Measurements from ENCODE around the gene COX8A. TPM values are rescaled to one million over a fixed set of nuclear protein-coding genes. Genes with fewer than 3 reads are reported as not detected.

The COX8A gene
- polyA plus RNA-seq, 1 experiment, result 200 TPM

DNA sequence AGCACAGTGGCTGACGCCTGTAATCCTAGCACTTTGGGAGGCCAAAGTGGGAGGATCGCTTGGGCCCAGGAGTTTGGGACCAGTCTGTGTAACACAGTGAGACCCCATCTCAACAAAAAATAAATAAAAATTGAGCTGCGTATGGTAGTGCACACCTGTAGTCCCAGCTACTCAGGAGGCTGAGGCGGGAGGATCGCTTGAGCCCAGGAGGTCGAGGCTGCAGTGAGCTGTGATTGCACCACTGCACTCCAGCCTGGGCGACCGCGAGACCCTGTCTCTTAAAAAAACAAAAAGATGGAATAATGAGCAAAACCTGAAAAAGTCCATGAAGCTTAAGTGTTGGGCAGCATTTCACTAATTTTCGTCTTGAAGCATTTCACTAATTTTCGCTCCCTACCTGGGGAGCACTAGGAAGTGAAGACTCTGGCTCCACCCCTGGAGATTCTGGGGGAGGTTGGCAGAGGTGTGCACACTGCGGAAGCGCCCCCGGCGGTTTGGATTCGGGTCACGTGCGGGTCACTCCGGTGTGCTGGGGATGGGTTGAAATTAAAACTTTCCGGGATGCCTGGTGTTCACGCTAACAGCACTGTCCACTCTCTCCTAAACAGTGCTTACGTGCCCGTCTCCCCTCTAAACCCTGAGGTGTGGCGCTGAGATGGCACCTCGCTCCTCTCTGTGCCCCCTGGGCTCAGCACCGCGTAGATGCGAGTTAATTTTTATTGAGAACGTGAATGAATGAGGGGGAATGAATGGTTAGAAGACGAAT is 36.5 kb upstream of the COX8A start:
- H3K27me3 ChIP-seq (ENCODE audit: control insufficient read depth, insufficient read depth, low read length), result no peaks in the 10 kb centered on the region
- TF ChIP-seq, protein P1, sequence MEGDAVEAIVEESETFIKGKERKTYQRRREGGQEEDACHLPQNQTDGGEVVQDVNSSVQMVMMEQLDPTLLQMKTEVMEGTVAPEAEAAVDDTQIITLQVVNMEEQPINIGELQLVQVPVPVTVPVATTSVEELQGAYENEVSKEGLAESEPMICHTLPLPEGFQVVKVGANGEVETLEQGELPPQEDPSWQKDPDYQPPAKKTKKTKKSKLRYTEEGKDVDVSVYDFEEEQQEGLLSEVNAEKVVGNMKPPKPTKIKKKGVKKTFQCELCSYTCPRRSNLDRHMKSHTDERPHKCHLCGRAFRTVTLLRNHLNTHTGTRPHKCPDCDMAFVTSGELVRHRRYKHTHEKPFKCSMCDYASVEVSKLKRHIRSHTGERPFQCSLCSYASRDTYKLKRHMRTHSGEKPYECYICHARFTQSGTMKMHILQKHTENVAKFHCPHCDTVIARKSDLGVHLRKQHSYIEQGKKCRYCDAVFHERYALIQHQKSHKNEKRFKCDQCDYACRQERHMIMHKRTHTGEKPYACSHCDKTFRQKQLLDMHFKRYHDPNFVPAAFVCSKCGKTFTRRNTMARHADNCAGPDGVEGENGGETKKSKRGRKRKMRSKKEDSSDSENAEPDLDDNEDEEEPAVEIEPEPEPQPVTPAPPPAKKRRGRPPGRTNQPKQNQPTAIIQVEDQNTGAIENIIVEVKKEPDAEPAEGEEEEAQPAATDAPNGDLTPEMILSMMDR (IDR thresholded peaks at IDR 0.05; ENCODE audit: low read depth, low read length), result no peak
- DNase-seq (ENCODE audit: low read depth, low spot score), result no peak
- H3K4me3 ChIP-seq (ENCODE audit: low read depth, low read length), result peak overlapping the region; percentile 94
- ChIA-PET POLR2A (interaction anchor here (0.6 to 1.6 kb wide), 2 partner anchors 99 to 1284 kb away, joined by 3 to 4 read pairs; no protein-coding TSS in a partner anchor), CTCF (interaction anchor here (1.1 kb wide), 1 partner anchor 37 kb away, joined by 3 read pairs; no protein-coding TSS in a partner anchor)
- no peaks in the 10 kb centered on the region; the same call in 1 of the 2 replicates for H3K9me3 ChIP-seq (ENCODE audit: control insufficient read depth, insufficient read depth, low read length)
- peak overlapping the region; percentile 33 for H3K27ac ChIP-seq (ENCODE audit: low read depth, low read length)

DNA sequence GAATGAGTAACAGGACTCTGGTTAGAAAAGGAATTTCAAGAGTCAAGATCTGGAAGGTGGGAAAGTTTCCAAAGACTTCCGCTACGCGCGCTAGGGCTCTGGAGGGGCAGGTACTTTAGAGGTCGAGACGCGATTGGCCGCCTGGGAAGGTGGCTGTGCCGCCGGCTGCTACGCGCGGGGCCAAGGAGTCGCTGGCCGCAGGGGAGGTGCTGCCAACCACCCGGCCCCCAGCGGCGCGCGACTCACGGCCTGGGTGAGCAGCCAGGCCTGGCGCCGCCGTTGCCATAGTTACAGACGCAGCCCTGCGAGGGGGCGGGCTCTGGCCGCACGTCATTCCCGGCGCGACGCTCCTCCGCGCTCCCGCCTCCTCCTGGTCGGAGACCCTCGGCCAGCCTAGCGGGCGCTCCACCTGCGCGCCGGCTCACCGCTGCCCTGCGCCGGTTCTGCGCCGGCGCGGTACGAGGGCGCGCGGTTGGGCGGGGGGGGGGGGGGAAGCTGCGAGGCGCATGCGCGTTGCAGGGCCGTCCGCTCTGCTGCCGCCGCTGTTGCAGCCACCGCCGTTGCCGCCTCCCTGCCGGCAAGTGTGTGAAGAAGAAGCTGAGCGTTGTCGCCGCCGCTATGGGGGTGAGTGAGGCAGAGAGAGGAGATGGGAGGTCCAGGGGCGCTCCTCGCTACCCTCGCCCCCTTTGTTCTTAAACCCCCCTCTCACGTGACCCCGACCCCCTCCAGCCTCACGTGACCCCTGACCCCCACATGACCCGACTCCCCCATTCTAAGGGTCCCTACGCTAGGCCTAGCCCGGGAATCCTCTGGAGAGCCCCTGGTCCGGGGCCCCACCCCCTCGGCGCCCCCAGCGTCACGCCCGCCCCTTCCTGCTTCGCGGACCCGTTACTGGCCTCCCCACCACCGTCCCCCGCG is 35.7 kb upstream of the COX8A start, which contains the start of gene NAA40:
NAA40 (plus strand) TSS at position 524 of the 918 bp plus-strand sequence; CDS start at position 619, 95 bp downstream.
- ChIA-PET POLR2A (interaction anchor here (0.6 kb wide), 1 partner anchor 1285 kb away, joined by 4 read pairs; no protein-coding TSS in a partner anchor), CTCF (interaction anchor here (1.0 to 1.1 kb wide), 2 partner anchors 38 to 101 kb away, joined by 3 read pairs; no protein-coding TSS in a partner anchor)
- Histone ChIP-seq H3K4me3 (ENCODE audit: low read depth, low read length) (peak within 1 kb of the TSS; percentile 94), H3K27ac (ENCODE audit: low read depth, low read length) (peak within 1 kb of the TSS; percentile 33), H3K27me3 (ENCODE audit: control insufficient read depth, insufficient read depth, low read length) (no peaks in the 10 kb centered on the region), H3K9me3 (ENCODE audit: control insufficient read depth, insufficient read depth, low read length) (no peaks in the 10 kb centered on the region; the same call in 1 of the 2 replicates)
- DNase-seq (ENCODE audit: low read depth, low spot score), result peak; percentile 90
- TF ChIP-seq, protein P1 (IDR thresholded peaks at IDR 0.05; ENCODE audit: low read depth, low read length), result no peak

DNA sequence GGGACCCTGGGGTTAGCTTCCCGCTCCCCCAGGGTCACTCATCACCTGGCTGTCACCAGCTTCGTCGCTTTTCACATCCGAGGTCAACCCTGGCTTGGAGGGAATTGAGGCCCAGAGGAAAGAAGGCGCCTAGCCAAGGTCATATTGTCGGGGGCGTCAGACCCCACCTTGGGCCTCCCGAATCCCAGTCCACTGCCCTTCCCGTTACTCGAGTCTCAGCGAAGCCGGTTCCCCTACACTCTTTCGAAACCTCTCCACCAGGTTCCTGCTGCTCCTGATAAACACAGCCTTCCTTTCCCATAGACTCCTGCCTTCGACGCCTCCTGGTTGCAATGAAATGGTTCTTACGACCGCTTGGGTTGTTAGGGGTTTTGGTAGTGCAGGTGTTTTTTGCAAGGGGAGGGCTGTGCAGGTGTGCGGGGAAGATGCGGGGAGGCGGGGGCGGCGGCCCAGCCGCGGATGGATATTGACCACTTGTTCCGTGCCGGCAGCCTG is 35.0 kb upstream of the COX8A start:
- DNase-seq (ENCODE audit: low read depth, low spot score), result no peak
- POLR2A ChIA-PET, result no interaction called here
- Histone ChIP-seq H3K4me3 (ENCODE audit: low read depth, low read length) (peak overlapping the region; percentile 94), H3K9me3 (ENCODE audit: control insufficient read depth, insufficient read depth, low read length) (no peaks in the 10 kb centered on the region; the same call in 1 of the 2 replicates), H3K27ac (ENCODE audit: low read depth, low read length) (no peak overlapping the region), H3K27me3 (ENCODE audit: control insufficient read depth, insufficient read depth, low read length) (no peaks in the 10 kb centered on the region)
- CTCF ChIA-PET, result interaction anchor here (1.0 kb wide), 1 partner anchor 102 kb away, joined by 3 read pairs; no protein-coding TSS in a partner anchor
- TF ChIP-seq, protein P1 (IDR thresholded peaks at IDR 0.05; ENCODE audit: low read depth, low read length), result peak; percentile 14

DNA sequence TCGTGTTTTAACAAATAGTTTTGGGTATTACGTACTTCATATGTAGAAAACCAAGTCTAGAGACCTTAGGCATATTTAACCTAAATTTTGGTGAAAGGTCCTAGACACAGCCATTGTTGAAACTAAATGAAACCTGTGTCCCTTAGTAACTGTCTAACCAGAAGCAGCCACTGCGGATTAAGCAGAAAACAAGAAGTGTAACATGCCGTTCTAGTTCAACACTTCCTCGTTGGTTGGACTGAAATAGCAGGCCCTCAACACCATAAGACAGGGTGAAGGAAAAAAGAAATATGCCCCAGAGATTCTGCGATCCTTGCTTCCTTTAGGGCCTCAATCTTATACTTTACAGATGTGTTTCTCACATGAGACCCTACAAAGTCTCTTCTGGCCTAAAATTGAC is 33.6 kb upstream of the COX8A start:
- H3K27ac ChIP-seq (ENCODE audit: low read depth, low read length), result no peak overlapping the region
- H3K4me3 ChIP-seq (ENCODE audit: low read depth, low read length), result no peak overlapping the region
- ChIA-PET POLR2A (no interaction called here), CTCF (no interaction called here)
- TF ChIP-seq, protein P1 (IDR thresholded peaks at IDR 0.05; ENCODE audit: low read depth, low read length), result no peak
- H3K9me3 ChIP-seq (ENCODE audit: control insufficient read depth, insufficient read depth, low read length), result no peaks in the 10 kb centered on the region; the same call in 1 of the 2 replicates
- H3K27me3 ChIP-seq (ENCODE audit: control insufficient read depth, insufficient read depth, low read length), result no peaks in the 10 kb centered on the region
- DNase-seq (ENCODE audit: low read depth, low spot score), result no peak

All from AG04450 (cell line).